ENCODE results near the gene ACBD6. TPM values are rescaled to one million over a fixed set of nuclear protein-coding genes. Genes with fewer than 3 reads are reported as not detected.

ACBD6 gene
- total and polyA plus RNA-seq, 9 donors = 31.0 to 56.0 (median 42.7) TPM

- intact Hi-C loops (cut with DNase I) = no loop called here
- Histone ChIP-seq H3K9me3 (no peaks in the 10 kb centered on the region), H3K27me3 (no peaks in the 10 kb centered on the region), H3K27ac (no peak overlapping the region), H3K4me1 (ENCODE audit: insufficient read depth) (no peaks in the 10 kb centered on the region), H3K36me3 (no peaks in the 10 kb centered on the region), H3K4me3 (no peak overlapping the region)
- DNase-seq = no peak
- 73 to 86% (median 82%) methylated on average over 1 of the region's 1 CpG for WGBS, 3 donors
- TF ChIP-seq EP300 (IDR thresholded peaks at IDR 0.05) (no peak), CTCF (IDR thresholded peaks at IDR 0.05) (no peak), POLR2A (IDR thresholded peaks at IDR 0.05) (no peak)
Observed at GRCh38 chr1:180288940-180289339, 213.4 kb downstream of the ACBD6 start.

GRCh38 chr1:180287988-180288705, 214.2 kb downstream of the ACBD6 start:
- H3K4me3 ChIP-seq = no peak overlapping the region
- intact Hi-C loops (cut with DNase I) = no loop called here
- no peaks in the 10 kb centered on the region for H3K36me3 ChIP-seq
- no peaks in the 10 kb centered on the region for H3K27me3 ChIP-seq
- 18 to 26% (median 23%) methylated on average over 3 of the region's 3 CpGs for WGBS, 3 donors
- peak in 1 of 5 donors; percentile 44 for DNase-seq
- TF ChIP-seq CTCF (IDR thresholded peaks at IDR 0.05) (no peak), EP300 (IDR thresholded peaks at IDR 0.05) (no peak), POLR2A (IDR thresholded peaks at IDR 0.05) (no peak)
- H3K4me1 ChIP-seq (ENCODE audit: insufficient read depth) = no peaks in the 10 kb centered on the region
- no peak overlapping the region for H3K27ac ChIP-seq
- no peaks in the 10 kb centered on the region for H3K9me3 ChIP-seq

- H3K36me3 ChIP-seq = no peaks in the 10 kb centered on the region
- no peaks in the 10 kb centered on the region for H3K27me3 ChIP-seq
- H3K4me1 ChIP-seq (ENCODE audit: insufficient read depth) = no peaks in the 10 kb centered on the region
- intact Hi-C loops (cut with DNase I) = no loop called here
- H3K4me3 ChIP-seq = no peak overlapping the region
- no peaks in the 10 kb centered on the region for H3K9me3 ChIP-seq
- TF ChIP-seq POLR2A (IDR thresholded peaks at IDR 0.05) = no peak
- no peak for TF ChIP-seq CTCF (IDR thresholded peaks at IDR 0.05)
- no peak for TF ChIP-seq EP300 (IDR thresholded peaks at IDR 0.05)
- no peak for DNase-seq
- H3K27ac ChIP-seq = no peak overlapping the region
Observed at GRCh38 chr1:180286417-180286816, 216.0 kb downstream of the ACBD6 start.

GRCh38 chr1:180283098-180283497, 219.3 kb downstream of the ACBD6 start:
- intact Hi-C loops (cut with DNase I) = no loop called here
- no peak overlapping the region for H3K27ac ChIP-seq
- 90 to 93% (median 90%) methylated on average over 4 of the region's 4 CpGs for WGBS, 3 donors
- DNase-seq = no peak
- H3K4me3 ChIP-seq = no peak overlapping the region
- H3K36me3 ChIP-seq = no peaks in the 10 kb centered on the region
- no peaks in the 10 kb centered on the region for H3K4me1 ChIP-seq (ENCODE audit: insufficient read depth)
- TF ChIP-seq CTCF (IDR thresholded peaks at IDR 0.05) = no peak
- TF ChIP-seq POLR2A (IDR thresholded peaks at IDR 0.05) = no peak
- no peak for TF ChIP-seq EP300 (IDR thresholded peaks at IDR 0.05)
- no peaks in the 10 kb centered on the region for H3K9me3 ChIP-seq
- H3K27me3 ChIP-seq = no peaks in the 10 kb centered on the region
